T47D (cell line): ENCODE data around the gene TRPV6.
A peak's percentile ranks its signal among the peaks of the same experiment; 100 is the strongest.

Source experiments
- DNase-seq, 2 experiments: peaks; one replicate each; pipeline versions ENCODE4 v3.0.0 to v3.0.0-alpha.2; 2011 to 2012; ENCODE audit warnings: low read depth in 1 of 2, low spot score in 1 of 2
- JUND ChIP-seq: IDR thresholded peaks from 2 replicates; pipeline ENCODE4 v1.6.1; 2012; ENCODE audit warnings: low read depth
- in situ Hi-C: cut with HindIII; loops from 2 replicates; pipeline ENCODE4 v1.10.0; 2016; ENCODE audit warnings: low sequenced_read_pairs, low pct_unique_long_range_greater_than_20kb

TRPV6 gene

GRCh38 chr7:142917447-142917846 lies 31.9 kb upstream of the TRPV6 start:
- TF ChIP-seq JUND = no peak
- in situ Hi-C loops = no loop called here

GRCh38 chr7:142916508-142916907 lies 31.0 kb upstream of the TRPV6 start:
- no peak for TF ChIP-seq JUND
- in situ Hi-C loops = no loop called here
- no peak for DNase-seq

More at GRCh38 chr7:142917447-142917846, 31.9 kb upstream of the TRPV6 start:
- DNase-seq = no peak

- no peak for TF ChIP-seq JUND
- in situ Hi-C loops = no loop called here
Observed at GRCh38 chr7:142915315-142915714, 29.8 kb upstream of the TRPV6 start.

GRCh38 chr7:142914121-142914520 lies 28.6 kb upstream of the TRPV6 start:
- TF ChIP-seq JUND = no peak
- in situ Hi-C loops = no loop called here
- DNase-seq = peak in 1 of 2 experiments; percentile 48

More at GRCh38 chr7:142915315-142915714, 29.8 kb upstream of the TRPV6 start:
- DNase-seq = no peak

GRCh38 chr7:142913566-142913965 lies 28.0 kb upstream of the TRPV6 start:
- in situ Hi-C loops = no loop called here
- TF ChIP-seq JUND = no peak
- no peak for DNase-seq

- no peak for TF ChIP-seq JUND
- in situ Hi-C loops = no loop called here
- no peak for DNase-seq
Observed at GRCh38 chr7:142913051-142913450, 27.5 kb upstream of the TRPV6 start.

- DNase-seq = no peak
- no peak for TF ChIP-seq JUND
- in situ Hi-C loops = no loop called here
Observed at GRCh38 chr7:142910481-142910880, 24.9 kb upstream of the TRPV6 start.

- no peak for TF ChIP-seq JUND
- DNase-seq = no peak
- in situ Hi-C loops = no loop called here
Observed at GRCh38 chr7:142910031-142910433, 24.5 kb upstream of the TRPV6 start.

GRCh38 chr7:142908921-142909890 lies 23.7 kb upstream of the TRPV6 start:
- no peak for DNase-seq
- in situ Hi-C loops = no loop called here
- no peak for TF ChIP-seq JUND

- TF ChIP-seq JUND = no peak
- in situ Hi-C loops = no loop called here
- DNase-seq = no peak
Observed at GRCh38 chr7:142908290-142908689, 22.7 kb upstream of the TRPV6 start.

- in situ Hi-C loops = no loop called here
- no peak for TF ChIP-seq JUND
- no peak for DNase-seq
Observed at GRCh38 chr7:142906643-142907042, 21.1 kb upstream of the TRPV6 start.

GRCh38 chr7:142905759-142906158 lies 20.2 kb upstream of the TRPV6 start:
- in situ Hi-C loops = no loop called here
- no peak for TF ChIP-seq JUND
- DNase-seq = no peak

- in situ Hi-C loops = no loop called here
- DNase-seq = no peak
- no peak for TF ChIP-seq JUND
Observed at GRCh38 chr7:142904128-142904527, 18.6 kb upstream of the TRPV6 start.
